ENCODE results near the gene FBXL7. TPM values are rescaled to one million over a fixed set of nuclear protein-coding genes. Genes with fewer than 3 reads are reported as not detected.

FBXL7 gene
- total RNA-seq, 1 donor from 2014 or later, result 8.0 TPM

DNA sequence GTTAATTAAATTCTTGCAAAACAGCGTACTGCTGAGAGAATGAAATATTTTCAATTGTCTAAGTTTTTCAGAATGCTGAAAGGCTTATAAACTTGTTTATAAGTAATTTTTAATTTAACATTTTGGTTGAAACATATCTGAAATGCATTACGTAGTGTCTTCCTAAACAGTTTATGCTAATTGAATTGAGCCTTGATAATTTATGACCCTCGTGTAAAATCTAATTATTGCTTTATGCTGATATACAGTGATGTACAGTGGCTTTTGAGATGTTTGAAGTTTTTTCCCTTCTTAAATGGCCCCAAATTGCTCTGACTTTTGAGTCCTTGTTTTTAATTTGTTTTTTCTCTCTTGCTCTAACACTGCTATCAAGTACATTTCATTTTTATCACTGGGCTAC lies 262.7 kb downstream of the FBXL7 start:
- H3K27ac ChIP-seq, result no peak overlapping the region
- no peaks in the 10 kb centered on the region for H3K4me1 ChIP-seq
- intact Hi-C loops (cut with DNase I), result no loop called here
- ATAC-seq (no peak), DNase-seq (no peak)
- H3K4me3 ChIP-seq, result no peak overlapping the region
- H3K36me3 ChIP-seq, result no peaks in the 10 kb centered on the region
- no peaks in the 10 kb centered on the region for H3K9me3 ChIP-seq
- TF ChIP-seq, protein P1, sequence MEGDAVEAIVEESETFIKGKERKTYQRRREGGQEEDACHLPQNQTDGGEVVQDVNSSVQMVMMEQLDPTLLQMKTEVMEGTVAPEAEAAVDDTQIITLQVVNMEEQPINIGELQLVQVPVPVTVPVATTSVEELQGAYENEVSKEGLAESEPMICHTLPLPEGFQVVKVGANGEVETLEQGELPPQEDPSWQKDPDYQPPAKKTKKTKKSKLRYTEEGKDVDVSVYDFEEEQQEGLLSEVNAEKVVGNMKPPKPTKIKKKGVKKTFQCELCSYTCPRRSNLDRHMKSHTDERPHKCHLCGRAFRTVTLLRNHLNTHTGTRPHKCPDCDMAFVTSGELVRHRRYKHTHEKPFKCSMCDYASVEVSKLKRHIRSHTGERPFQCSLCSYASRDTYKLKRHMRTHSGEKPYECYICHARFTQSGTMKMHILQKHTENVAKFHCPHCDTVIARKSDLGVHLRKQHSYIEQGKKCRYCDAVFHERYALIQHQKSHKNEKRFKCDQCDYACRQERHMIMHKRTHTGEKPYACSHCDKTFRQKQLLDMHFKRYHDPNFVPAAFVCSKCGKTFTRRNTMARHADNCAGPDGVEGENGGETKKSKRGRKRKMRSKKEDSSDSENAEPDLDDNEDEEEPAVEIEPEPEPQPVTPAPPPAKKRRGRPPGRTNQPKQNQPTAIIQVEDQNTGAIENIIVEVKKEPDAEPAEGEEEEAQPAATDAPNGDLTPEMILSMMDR (IDR thresholded peaks at IDR 0.05), result no peak
- H3K27me3 ChIP-seq (ENCODE audit: low read depth), result no peaks in the 10 kb centered on the region

- H3K4me1 ChIP-seq, result no peaks in the 10 kb centered on the region
- no peak for ATAC-seq
- no peak overlapping the region for H3K27ac ChIP-seq
- no peaks in the 10 kb centered on the region for H3K9me3 ChIP-seq
- H3K27me3 ChIP-seq (ENCODE audit: low read depth), result no peaks in the 10 kb centered on the region
- intact Hi-C loops (cut with DNase I), result no loop called here
- H3K4me3 ChIP-seq, result no peak overlapping the region
- no peaks in the 10 kb centered on the region for H3K36me3 ChIP-seq
- DNase-seq, result no peak
- TF ChIP-seq, protein P1 (IDR thresholded peaks at IDR 0.05), result no peak
Measured at GRCh38 chr5:15763754-15764153, 263.8 kb downstream of the FBXL7 start.

GRCh38 chr5:15768936-15769335 lies 269.0 kb downstream of the FBXL7 start:
- ATAC-seq, result no peak
- Histone ChIP-seq H3K27me3 (ENCODE audit: low read depth) (no peaks in the 10 kb centered on the region), H3K9me3 (no peaks in the 10 kb centered on the region), H3K36me3 (no peaks in the 10 kb centered on the region), H3K4me1 (no peaks in the 10 kb centered on the region), H3K27ac (no peak overlapping the region), H3K4me3 (no peak overlapping the region)
- intact Hi-C loops (cut with DNase I), result no loop called here
- DNase-seq, result no peak
- TF ChIP-seq, protein P1 (IDR thresholded peaks at IDR 0.05), result no peak

GRCh38 chr5:15772131-15772530 lies 272.2 kb downstream of the FBXL7 start:
- intact Hi-C loops (cut with DNase I), result no loop called here
- Histone ChIP-seq H3K36me3 (no peaks in the 10 kb centered on the region), H3K9me3 (no peaks in the 10 kb centered on the region), H3K4me3 (no peak overlapping the region), H3K27ac (no peak overlapping the region), H3K27me3 (ENCODE audit: low read depth) (no peaks in the 10 kb centered on the region), H3K4me1 (no peaks in the 10 kb centered on the region)
- no peak for ATAC-seq
- TF ChIP-seq, protein P1 (IDR thresholded peaks at IDR 0.05), result no peak
- no peak for DNase-seq

GRCh38 chr5:15774632-15775031 lies 274.7 kb downstream of the FBXL7 start:
- H3K27me3 ChIP-seq (ENCODE audit: low read depth), result no peaks in the 10 kb centered on the region
- DNase-seq (no peak), ATAC-seq (no peak)

More at GRCh38 chr5:15774632-15775031, 274.7 kb downstream of the FBXL7 start:
- Histone ChIP-seq H3K4me3 (no peak overlapping the region), H3K4me1 (no peaks in the 10 kb centered on the region), H3K27ac (no peak overlapping the region), H3K36me3 (no peaks in the 10 kb centered on the region), H3K9me3 (no peaks in the 10 kb centered on the region)
- intact Hi-C loops (cut with DNase I), result no loop called here
- TF ChIP-seq, protein P1 (IDR thresholded peaks at IDR 0.05), result no peak

Data from lower lobe of right lung (tissue), 2 donors.